ENCODE measurements around the gene ZC3H4. TPM values are rescaled to one million over a fixed set of nuclear protein-coding genes. Genes with fewer than 3 reads are reported as not detected.

ZC3H4 gene
- total RNA-seq, 4 donors from 2014 or later: 13.1 to 20.9 (median 18.0) TPM

DNA sequence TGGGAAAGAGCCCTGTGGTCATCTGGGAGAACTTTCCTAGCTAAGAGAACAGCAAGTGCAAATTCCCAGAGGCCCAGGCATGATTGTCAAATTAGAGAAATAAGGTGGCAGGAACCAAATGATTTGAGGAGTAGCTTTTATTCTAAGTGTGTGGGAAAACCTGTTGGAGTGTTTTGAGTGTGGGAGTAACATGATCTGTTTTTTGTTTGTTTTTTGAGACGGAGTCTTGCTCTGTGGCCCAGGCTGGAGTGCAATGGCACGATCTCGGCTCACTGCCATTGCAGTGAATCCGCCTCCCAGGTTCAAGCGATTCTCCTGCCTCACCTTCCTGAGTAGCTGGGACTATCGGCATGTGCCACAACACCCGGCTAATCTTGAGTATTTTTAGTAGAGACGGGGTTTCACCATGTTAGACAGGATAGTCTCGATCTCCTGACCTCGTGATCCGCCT, 19.5 kb upstream of the ZC3H4 start:
- no peak for TF ChIP-seq CTCF (IDR thresholded peaks at IDR 0.05)
- ATAC-seq (ENCODE audit: low FRiP score) (no peak), DNase-seq (ENCODE audit: low spot score) (no peak)

- ATAC-seq (ENCODE audit: low FRiP score) (no peak), DNase-seq (ENCODE audit: low spot score) (no peak)
- TF ChIP-seq CTCF (IDR thresholded peaks at IDR 0.05): no peak
Measured at GRCh38 chr19:47132194-47132852, 18.7 kb upstream of the ZC3H4 start.

- no peak for TF ChIP-seq CTCF (IDR thresholded peaks at IDR 0.05)
- DNase-seq (ENCODE audit: low spot score): peak; percentile 84
- peak; percentile 89 for ATAC-seq (ENCODE audit: low FRiP score)
Measured at GRCh38 chr19:47130589-47131227, 17.1 kb upstream of the ZC3H4 start, which contains the start of gene SAE1. SAE1 (plus strand) TSS chr19:47130835; CDS start chr19:47130931, 96 bp downstream.

DNA sequence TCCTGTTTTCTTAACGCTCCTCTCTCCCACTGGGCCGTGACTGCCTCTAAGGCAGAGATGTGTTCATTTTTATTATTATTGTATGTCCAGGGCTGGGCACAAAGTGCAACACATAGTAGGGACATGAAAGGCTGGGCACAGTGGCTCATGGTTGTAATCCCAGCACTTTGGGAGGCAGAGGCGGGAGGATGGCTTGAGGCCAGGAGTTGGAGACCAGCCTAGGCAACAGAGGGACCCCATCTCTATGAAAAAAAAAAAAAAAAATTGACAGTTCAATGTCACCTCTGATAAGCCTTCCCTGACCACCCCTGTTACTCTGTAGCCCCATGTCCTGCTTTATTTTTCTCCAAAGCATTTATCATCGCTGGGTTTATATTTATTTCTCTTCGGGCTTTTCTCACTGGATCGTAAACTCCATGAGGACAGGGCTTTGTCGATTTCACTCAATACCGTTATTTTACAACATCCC, 16.6 kb upstream of the ZC3H4 start:
- ATAC-seq (ENCODE audit: low FRiP score): no peak
- DNase-seq (ENCODE audit: low spot score): no peak

GRCh38 chr19:47129579-47129978, 16.0 kb upstream of the ZC3H4 start:
- DNase-seq (ENCODE audit: low spot score) (no peak), ATAC-seq (ENCODE audit: low FRiP score) (no peak)
- no peak for TF ChIP-seq CTCF (IDR thresholded peaks at IDR 0.05)

More for the DNA sequence above, 16.6 kb upstream of the ZC3H4 start:
- TF ChIP-seq CTCF (IDR thresholded peaks at IDR 0.05): no peak

- TF ChIP-seq CTCF (IDR thresholded peaks at IDR 0.05): no peak
- no peak for ATAC-seq (ENCODE audit: low FRiP score)
- no peak for DNase-seq (ENCODE audit: low spot score)
Measured at GRCh38 chr19:47125669-47125938, 12.0 kb upstream of the ZC3H4 start.

Data from omental fat pad (tissue), 4 donors.